Measurements from ENCODE around the gene TRPV3.
"Not testable (repeated sequence)": the region's sequence is repeated elsewhere in the genome, so short reads cannot be mapped to it uniquely, and the experiment has no call there.

The TRPV3 gene

DNA sequence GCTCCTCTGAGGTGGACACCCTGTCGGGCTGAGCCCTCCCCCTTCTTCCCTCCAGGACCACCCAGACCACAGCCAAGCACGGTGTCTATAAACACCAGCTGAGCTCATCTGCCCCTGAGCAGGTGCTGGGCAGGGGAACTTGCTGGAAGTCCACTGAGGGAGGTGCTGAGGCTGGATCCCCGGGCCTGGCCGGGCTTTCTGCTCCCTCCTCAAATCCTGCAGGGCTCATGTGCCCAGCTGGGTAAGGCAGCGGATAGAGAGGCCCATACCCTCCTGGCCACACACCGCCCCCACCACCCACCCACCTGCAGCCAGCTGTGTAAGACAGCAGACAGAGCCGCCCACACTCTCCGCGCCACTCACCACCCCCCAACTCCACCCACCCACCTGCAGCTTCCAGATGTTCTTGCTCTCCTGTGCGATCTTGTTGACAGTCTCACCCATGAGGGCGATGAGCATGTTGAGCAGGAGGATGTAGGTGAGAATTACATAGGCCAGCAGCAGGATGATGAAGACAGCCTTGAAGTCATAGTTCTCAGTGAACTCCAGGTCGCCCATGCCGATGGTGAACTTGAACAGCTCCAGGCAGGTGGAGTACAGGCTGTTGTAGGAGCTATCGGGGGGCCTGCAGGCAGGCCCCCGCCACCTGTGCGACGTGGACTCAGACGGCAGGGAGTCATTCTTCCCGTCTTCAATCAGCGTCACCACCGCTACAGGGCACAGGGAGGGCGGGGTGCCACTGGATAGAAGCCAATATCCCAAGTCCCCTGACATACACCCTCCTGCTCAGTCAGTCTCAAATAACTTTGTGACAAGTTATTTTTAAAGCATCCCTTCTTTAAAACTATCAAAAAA, 15.9 kb upstream of the TRPV3 start:
- no peak for DNase-seq

DNA sequence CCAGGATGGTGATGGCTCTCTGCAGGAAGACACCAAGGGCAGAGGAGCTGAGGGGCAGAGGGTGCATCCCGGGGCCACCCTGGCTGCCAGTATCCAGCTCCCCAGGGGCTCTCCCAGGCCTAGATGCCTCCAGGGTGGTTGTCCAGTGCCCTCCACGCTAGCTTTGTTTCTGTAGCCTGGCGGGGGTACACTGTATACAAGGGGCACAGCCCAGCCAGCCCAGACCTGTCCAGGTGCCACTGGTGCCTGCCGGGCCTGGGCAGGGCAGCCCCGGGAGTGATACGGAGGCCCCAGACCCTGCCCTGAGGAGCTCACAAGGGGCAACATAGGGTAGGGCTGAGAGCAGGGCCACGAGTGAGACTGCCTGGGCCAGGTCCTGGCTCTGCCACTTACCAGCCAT, 14.6 kb upstream of the TRPV3 start:
- no peak for DNase-seq

- no peak for DNase-seq
Observed at GRCh38 chr17:3571043-3571900, 13.7 kb upstream of the TRPV3 start.

DNA sequence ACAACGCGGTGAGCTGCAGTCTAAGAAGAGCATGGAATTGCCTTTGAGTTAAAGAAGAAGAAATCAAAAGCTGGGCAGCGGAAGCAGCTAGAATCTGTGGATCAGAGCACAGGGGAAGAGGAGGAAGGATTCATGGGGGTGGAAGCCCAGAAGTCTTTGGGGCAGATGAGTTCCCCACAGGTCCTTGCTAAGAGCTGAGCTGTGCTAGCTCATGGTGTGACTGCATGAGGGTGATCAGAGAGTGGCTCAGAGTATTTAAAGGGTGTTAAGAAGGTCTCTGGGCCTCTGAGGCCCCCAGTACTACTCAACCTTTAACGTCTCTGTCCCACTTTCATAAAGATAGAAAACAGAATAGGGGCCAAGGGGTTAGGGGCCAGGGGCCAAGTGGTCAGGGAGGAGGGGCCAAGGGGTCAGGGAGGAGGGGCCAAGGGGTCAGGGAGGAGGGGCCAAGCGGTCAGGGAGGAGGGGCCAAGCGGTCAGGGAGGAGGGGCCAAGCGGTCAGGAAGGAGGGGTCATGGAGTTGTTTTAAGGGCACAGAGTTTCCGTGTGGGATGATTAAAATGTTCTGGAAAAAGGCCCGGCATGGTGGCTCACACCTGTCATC, 12.0 kb upstream of the TRPV3 start:
- DNase-seq: no peak

- DNase-seq: no peak
Observed at GRCh38 chr17:3566551-3566950, 8.9 kb upstream of the TRPV3 start.

DNA sequence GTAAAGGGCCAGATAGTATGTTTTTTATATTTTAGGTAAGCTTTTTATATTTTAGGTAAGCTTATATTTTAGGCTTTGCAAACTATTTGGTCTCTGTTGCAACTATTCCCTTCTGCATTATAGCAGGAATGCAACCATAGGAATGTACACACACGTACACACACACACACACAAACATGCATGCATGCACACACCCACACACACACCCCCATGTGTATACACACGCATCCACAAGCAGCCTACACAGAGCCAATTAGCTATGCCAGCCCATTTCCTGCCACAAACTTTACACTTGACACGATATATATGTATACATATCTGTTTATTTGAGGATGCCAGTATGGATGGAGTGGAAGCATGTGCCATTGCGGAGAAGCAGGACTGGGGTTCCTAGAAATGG, 7.5 kb upstream of the TRPV3 start:
- no peak for DNase-seq

- DNase-seq: not testable (repeated sequence)
Observed at GRCh38 chr17:3564241-3564640, 6.6 kb upstream of the TRPV3 start.

DNA sequence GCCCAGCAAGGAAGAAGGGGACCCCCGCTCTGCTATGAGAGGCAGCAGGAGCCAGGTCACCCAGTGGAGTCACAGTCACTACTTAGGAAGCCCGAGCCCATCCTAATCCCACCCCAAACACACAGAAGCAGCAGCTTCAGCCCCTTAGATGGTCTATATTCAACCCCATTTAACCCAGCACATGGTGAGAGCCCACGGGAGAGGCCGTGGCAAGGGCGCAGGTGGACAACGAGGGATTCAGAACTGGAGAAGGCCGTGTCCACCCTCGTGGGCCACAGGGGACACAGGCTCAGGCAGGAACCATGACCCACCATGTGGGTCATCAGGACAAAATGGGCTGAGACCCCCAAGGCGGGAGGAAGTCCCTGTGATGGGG, 1.6 kb upstream of the TRPV3 start:
- no peak for DNase-seq

DNA sequence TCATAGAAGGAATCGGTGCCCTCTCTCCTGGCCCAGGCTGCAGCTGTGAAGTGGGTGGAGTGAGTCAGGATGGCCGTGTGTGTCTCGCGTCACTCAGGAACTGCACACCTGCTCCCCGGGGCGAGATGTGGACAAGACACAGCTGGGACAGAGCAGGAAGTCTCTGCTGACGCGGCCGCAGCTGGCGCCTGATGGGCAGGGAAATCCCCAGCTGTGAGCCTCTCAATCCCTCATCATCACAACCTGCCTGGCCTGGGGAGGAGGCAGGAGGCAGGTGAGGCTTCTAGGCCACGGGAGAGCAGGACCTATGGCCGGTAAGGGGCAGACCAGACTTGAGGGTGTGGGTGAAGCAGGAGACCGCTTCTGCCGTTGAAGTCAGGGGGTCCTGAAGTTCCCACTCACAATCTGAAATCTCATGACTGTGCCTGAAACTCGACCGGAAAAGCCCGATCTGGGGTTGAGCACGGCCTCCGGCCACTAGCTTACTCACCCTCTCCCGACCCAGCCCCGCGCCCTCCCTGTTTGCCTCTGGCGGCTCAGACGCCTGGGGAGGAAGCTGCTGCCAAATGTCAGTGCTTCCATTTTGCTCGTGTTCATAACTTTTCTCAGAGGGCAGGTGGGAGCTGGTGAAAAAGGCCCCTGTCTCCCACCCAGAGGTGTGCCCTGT, 1.1 kb upstream of the TRPV3 start:
- peak; percentile 32 for DNase-seq

DNA sequence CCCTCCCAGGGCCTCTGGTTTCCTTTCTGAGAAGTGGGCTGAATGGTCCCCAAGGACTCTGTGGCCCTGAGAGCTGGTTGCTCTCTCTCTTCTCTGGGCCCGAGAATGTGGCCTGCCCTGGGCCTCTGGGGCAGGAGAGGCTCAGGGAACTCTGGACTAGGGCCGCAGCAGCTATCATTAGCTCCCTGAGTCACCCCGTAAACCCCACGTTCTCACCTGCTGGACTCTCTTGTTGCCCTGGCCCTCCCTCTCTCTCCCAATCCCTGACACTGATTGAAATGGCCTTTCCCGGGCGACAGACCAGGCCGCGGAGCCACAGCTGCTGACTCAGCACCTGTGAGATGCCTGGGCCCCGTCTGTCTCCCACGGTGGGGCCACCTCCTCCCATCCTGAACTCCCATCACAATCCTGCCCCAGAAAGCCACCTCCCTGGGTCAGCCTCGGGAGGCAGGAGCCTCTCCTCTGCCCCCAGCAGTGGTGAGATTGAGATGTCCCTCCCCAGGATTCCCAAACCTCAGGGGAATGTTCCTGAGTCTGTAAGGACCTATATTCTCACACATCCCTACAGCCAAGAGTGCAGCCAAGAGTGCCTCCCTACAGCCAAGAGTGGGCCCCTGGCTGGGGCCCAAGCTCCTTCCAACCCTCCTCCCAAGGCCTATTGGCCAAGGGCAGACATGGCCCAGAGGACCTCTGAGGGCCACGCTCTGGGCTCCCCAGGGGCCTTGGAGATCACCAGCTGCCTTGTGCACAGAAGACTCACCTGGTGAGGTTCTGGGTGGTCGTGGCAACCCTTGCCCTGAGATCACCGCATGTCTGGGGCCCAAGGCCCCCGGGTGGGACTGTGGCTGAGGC, 470 bp downstream of the TRPV3 start:
- DNase-seq: no peak

GRCh38 chr17:3556239-3556915, 1.2 kb downstream of the TRPV3 start:
- no peak for DNase-seq

DNA sequence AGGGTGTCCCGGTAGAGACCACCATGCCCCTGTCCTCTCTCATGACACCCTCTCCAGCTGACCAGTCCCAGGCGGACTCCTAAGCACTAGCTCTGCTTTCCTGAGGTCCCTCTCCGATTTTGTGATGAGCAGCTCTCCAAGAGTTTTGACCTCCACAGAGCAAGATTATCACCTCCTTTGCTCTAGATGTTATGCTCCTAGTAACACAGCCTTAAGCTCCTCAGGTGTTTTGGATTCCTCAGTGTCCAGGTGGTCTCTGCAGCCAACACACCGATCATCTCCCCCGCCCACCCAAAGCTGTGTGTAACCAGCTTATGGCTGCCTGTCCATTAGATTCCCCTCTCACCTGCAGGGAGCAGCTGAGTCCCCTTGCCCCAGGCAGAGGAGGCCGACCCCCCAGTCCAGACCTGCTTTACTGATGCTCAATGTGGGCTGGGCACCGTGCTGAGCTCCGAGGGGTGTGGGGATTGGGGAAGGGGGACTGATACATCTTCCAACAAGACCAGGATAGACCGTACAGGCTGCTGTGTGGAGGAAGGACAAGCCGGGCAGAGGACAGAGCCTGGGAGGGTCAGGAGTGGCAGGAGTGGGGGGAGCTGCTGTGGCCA, 2.3 kb downstream of the TRPV3 start:
- no peak for DNase-seq

DNA sequence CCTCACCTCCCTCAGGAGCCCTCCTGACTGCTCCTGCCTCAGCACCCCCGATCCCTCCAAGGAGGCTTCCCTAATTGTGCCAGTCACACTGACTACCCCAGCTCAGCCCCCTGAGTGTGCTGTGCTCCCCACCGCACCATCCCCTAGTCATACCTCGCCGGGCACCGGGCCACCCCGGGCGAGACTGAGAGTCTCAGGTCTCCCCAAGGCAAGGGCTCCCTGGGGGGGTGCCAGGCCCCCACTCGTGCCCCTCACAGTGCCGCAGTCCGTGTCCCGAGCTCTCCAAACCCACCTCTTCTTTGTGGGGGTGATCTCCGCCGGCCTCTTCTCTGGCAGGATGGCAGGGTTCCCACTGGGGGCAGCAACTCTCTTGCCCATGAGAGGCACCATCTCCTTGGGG, 3.2 kb downstream of the TRPV3 start:
- no peak for DNase-seq

GRCh38 chr17:3553419-3554401, 3.9 kb downstream of the TRPV3 start:
- DNase-seq: no peak

DNA sequence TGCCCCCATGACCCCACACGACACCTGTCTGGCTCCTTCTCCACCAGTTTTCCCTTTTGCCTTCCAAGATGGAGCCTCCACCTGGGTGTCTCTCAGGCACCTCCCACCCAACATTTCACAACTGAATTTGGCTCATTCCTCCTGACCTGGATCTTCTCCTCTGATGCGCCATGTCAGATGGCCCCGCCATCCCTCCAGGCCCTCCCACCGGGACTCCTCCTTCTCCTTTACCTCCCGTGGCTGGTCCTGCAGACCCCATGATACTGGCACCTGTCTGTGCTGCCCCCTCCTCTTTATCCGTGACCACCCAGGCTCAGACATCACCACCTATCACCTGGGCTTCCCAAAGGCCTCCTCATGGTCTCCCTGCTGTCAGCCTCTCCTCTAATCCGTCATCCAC, 4.7 kb downstream of the TRPV3 start:
- DNase-seq: no peak

- DNase-seq: no peak
Observed at GRCh38 chr17:3551189-3551588, 6.4 kb downstream of the TRPV3 start.

DNA sequence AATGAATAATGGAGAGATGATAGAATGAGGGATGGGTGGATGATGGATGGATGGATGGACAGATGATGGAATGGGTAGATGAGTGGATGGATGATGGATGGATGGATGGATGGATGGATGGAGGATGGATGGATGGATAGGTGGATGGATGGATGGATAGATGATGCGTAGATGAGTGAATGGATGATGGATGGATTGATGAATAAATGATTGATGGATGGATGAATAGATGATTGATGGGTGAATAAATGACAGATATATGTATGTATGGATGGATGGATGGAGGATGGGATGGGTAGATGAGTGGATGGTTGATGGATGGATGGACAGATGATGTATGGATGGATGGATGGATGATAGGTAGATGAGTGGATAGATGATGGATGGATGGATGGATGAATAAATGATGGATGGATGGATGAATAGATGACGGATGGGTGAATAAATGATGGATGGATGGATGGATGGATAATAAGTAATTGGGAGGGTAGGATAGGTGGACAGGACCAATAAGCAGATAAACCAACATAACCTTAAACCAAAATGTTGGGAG, 7.9 kb downstream of the TRPV3 start:
- no peak for DNase-seq

- no peak for DNase-seq
Observed at GRCh38 chr17:3547628-3548027, 10.0 kb downstream of the TRPV3 start.

- DNase-seq: no peak
Observed at GRCh38 chr17:3546997-3547396, 10.6 kb downstream of the TRPV3 start.
